ENCODE measurements around the gene ALPK3. TPM values are rescaled to one million over a fixed set of nuclear protein-coding genes. Genes with fewer than 3 reads are reported as not detected.
A peak's percentile ranks its signal among the peaks of the same experiment; 100 is the strongest.

Gene ALPK3
- total RNA-seq, 6 donors from 2014 or later: 7.9 to 36.4 (median 13.0) TPM

DNA sequence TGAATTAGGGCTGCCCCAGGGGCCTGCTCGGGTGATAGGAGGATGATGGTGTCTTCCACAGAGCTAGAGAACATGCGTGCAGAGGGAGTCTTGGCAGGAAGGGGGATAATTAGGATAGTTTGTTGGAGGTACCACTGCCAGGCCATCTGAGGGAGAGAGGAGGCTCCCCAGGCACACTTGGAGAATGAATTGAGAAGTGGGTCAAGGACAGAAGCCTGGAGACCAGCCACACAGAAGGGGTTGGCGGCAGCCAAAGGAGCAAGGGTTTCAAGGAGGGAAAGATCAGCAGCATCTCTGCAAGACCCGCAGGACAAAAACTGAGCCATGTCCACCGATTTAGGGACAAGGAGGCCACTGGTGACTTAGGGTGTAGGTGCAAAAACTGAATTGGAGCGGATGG, 74.2 kb downstream of the ALPK3 start:
- Histone ChIP-seq H3K27ac (no peak overlapping the region), H3K4me3 (no peak overlapping the region), H3K27me3 (no peaks in the 10 kb centered on the region), H3K4me1 (no peaks in the 10 kb centered on the region), H3K36me3 (no peaks in the 10 kb centered on the region), H3K9me3 (no peaks in the 10 kb centered on the region)
- DNase-seq (no peak), ATAC-seq (ENCODE audit: low FRiP score in 2 of 2) (no peak)
- TF ChIP-seq POLR2AphosphoS5 (IDR thresholded peaks at IDR 0.05): no peak
- TF ChIP-seq POLR2A (IDR thresholded peaks at IDR 0.05): no peak
- TF ChIP-seq EP300 (IDR thresholded peaks at IDR 0.05): no peak
- TF ChIP-seq, protein P1, sequence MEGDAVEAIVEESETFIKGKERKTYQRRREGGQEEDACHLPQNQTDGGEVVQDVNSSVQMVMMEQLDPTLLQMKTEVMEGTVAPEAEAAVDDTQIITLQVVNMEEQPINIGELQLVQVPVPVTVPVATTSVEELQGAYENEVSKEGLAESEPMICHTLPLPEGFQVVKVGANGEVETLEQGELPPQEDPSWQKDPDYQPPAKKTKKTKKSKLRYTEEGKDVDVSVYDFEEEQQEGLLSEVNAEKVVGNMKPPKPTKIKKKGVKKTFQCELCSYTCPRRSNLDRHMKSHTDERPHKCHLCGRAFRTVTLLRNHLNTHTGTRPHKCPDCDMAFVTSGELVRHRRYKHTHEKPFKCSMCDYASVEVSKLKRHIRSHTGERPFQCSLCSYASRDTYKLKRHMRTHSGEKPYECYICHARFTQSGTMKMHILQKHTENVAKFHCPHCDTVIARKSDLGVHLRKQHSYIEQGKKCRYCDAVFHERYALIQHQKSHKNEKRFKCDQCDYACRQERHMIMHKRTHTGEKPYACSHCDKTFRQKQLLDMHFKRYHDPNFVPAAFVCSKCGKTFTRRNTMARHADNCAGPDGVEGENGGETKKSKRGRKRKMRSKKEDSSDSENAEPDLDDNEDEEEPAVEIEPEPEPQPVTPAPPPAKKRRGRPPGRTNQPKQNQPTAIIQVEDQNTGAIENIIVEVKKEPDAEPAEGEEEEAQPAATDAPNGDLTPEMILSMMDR (IDR thresholded peaks at IDR 0.05): no peak
- 86 to 91% methylated on average over 6 of the region's 6 CpGs for WGBS, 2 donors

DNA sequence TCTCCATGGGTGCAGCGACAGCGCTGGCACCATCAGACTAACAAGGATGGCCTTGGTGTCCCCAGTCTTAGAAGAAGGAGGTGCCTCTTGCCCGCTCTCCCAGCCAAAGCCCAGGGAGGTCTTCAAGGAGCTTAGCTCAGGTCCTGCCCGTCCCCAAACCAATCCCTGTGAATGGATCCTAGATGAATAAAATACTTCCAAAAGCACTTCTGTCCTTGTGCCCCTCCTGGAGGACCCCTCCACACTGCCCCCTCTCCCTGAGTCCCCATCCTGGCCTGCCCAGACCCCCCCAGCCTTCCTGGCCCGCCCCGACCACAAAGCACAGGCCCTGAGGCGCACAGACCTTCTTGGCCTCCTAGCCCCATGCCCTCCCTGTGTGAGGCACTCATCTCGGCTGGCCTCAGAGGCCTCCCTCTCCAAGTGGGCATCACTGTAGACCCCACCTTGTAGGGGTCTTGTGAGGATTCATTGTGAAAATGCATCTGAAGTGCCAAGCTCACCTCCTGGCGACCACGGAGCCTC, 75.7 kb downstream of the ALPK3 start:
- ATAC-seq (ENCODE audit: low FRiP score in 2 of 2): peak in 1 of 2 donors; percentile 28
- 95 to 96% methylated on average over 8 to 10 of the region's 10 CpGs for WGBS, 2 donors
- DNase-seq: peak in 1 of 2 donors; percentile 43

DNA sequence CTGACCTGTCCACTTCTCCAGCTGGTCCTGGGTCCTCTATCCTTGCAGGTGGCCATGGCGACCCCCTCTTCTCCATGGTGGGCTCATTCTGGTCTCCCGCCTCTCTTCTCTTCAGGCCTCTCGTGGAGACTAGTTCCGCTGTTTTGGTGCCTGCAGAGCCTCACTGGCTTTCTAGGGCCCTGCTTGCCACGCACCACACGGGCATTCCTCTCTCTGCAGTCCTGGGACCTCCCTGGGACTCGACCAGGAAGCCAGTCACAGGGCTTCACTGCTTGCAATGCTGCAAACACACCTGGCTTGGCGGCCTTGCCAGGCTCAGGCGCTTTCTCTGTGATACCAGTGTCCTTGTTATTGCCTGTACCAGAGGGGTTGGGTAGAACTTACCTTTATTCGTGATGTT, 76.5 kb downstream of the ALPK3 start:
- H3K27me3 ChIP-seq: no peaks in the 10 kb centered on the region
- no peaks in the 10 kb centered on the region for H3K4me1 ChIP-seq
- TF ChIP-seq POLR2AphosphoS5 (IDR thresholded peaks at IDR 0.05) (no peak), POLR2A (IDR thresholded peaks at IDR 0.05) (no peak), EP300 (IDR thresholded peaks at IDR 0.05) (no peak)
- TF ChIP-seq, protein P1 (IDR thresholded peaks at IDR 0.05): no peak
- no peak overlapping the region for H3K4me3 ChIP-seq
- no peaks in the 10 kb centered on the region for H3K36me3 ChIP-seq
- H3K9me3 ChIP-seq: no peaks in the 10 kb centered on the region
- no peak for DNase-seq
- H3K27ac ChIP-seq: no peak overlapping the region
- 79 to 90% methylated on average over 10 of the region's 10 CpGs for WGBS, 2 donors
- ATAC-seq (ENCODE audit: low FRiP score in 2 of 2): no peak

More for the DNA sequence above, 75.7 kb downstream of the ALPK3 start:
- Histone ChIP-seq H3K36me3 (no peaks in the 10 kb centered on the region), H3K27me3 (no peaks in the 10 kb centered on the region), H3K4me1 (no peaks in the 10 kb centered on the region), H3K27ac (no peak overlapping the region), H3K9me3 (no peaks in the 10 kb centered on the region), H3K4me3 (no peak overlapping the region)
- TF ChIP-seq, protein P1 (IDR thresholded peaks at IDR 0.05): no peak
- TF ChIP-seq POLR2A (IDR thresholded peaks at IDR 0.05): no peak
- TF ChIP-seq EP300 (IDR thresholded peaks at IDR 0.05): no peak
- no peak for TF ChIP-seq POLR2AphosphoS5 (IDR thresholded peaks at IDR 0.05)

- H3K4me3 ChIP-seq: no peak overlapping the region
- H3K36me3 ChIP-seq: no peaks in the 10 kb centered on the region
- H3K4me1 ChIP-seq: no peaks in the 10 kb centered on the region
- no peaks in the 10 kb centered on the region for H3K9me3 ChIP-seq
- peak in 1 of 2 donors; percentile 47 for DNase-seq
- TF ChIP-seq, protein P1 (IDR thresholded peaks at IDR 0.05): no peak
- TF ChIP-seq POLR2AphosphoS5 (IDR thresholded peaks at IDR 0.05): no peak
- TF ChIP-seq EP300 (IDR thresholded peaks at IDR 0.05): no peak
- TF ChIP-seq POLR2A (IDR thresholded peaks at IDR 0.05): no peak
- H3K27ac ChIP-seq: no peak overlapping the region
- H3K27me3 ChIP-seq: no peaks in the 10 kb centered on the region
- WGBS, 2 donors: 86 to 91% methylated on average over 6 to 12 of the region's 12 CpGs
- no peak for ATAC-seq (ENCODE audit: low FRiP score in 2 of 2)
Observed at GRCh38 chr15:84894736-84895425, 77.7 kb downstream of the ALPK3 start.

GRCh38 chr15:84898761-84899160, 81.6 kb downstream of the ALPK3 start:
- 67 to 71% methylated on average over 4 of the region's 4 CpGs for WGBS, 2 donors
- H3K9me3 ChIP-seq: no peaks in the 10 kb centered on the region
- no peak for TF ChIP-seq POLR2A (IDR thresholded peaks at IDR 0.05)
- TF ChIP-seq EP300 (IDR thresholded peaks at IDR 0.05): no peak
- TF ChIP-seq, protein P1 (IDR thresholded peaks at IDR 0.05): no peak
- TF ChIP-seq POLR2AphosphoS5 (IDR thresholded peaks at IDR 0.05): no peak
- ATAC-seq (ENCODE audit: low FRiP score in 2 of 2) (no peak), DNase-seq (no peak)
- no peaks in the 10 kb centered on the region for H3K4me1 ChIP-seq
- no peaks in the 10 kb centered on the region for H3K36me3 ChIP-seq
- H3K27me3 ChIP-seq: no peaks in the 10 kb centered on the region
- no peak overlapping the region for H3K4me3 ChIP-seq
- no peak overlapping the region for H3K27ac ChIP-seq
